ENCODE data around the gene AKT1.

The AKT1 gene

GRCh38 chr14:104777808-104778249, 17.7 kb downstream of the AKT1 start:
- no peak overlapping the region for H3K4me3 ChIP-seq (ENCODE audit: low read length)
- no peak for DNase-seq (ENCODE audit: low read depth)

GRCh38 chr14:104776961-104777807, 18.4 kb downstream of the AKT1 start:
- peak; percentile 12 for TF ChIP-seq CTCF (conservative IDR thresholded peaks at IDR 0.05; ENCODE audit: low read depth, low read length)
- DNase-seq (ENCODE audit: low read depth) = no peak
- H3K4me3 ChIP-seq (ENCODE audit: low read length) = no peak overlapping the region

More at GRCh38 chr14:104777808-104778249, 17.7 kb downstream of the AKT1 start:
- TF ChIP-seq CTCF (conservative IDR thresholded peaks at IDR 0.05; ENCODE audit: low read depth, low read length) = no peak

GRCh38 chr14:104776481-104776880, 19.1 kb downstream of the AKT1 start:
- no peak for TF ChIP-seq CTCF (conservative IDR thresholded peaks at IDR 0.05; ENCODE audit: low read depth, low read length)
- no peak overlapping the region for H3K4me3 ChIP-seq (ENCODE audit: low read length)
- no peak for DNase-seq (ENCODE audit: low read depth)

- TF ChIP-seq CTCF (conservative IDR thresholded peaks at IDR 0.05; ENCODE audit: low read depth, low read length) = no peak
- no peak overlapping the region for H3K4me3 ChIP-seq (ENCODE audit: low read length)
- DNase-seq (ENCODE audit: low read depth) = no peak
Observed at GRCh38 chr14:104775073-104775489, 20.5 kb downstream of the AKT1 start.

GRCh38 chr14:104774453-104775072, 21.0 kb downstream of the AKT1 start:
- TF ChIP-seq CTCF (conservative IDR thresholded peaks at IDR 0.05; ENCODE audit: low read depth, low read length) = no peak
- no peak for DNase-seq (ENCODE audit: low read depth)
- no peak overlapping the region for H3K4me3 ChIP-seq (ENCODE audit: low read length)

GRCh38 chr14:104773505-104774452, 21.8 kb downstream of the AKT1 start:
- no peak for DNase-seq (ENCODE audit: low read depth)

More at GRCh38 chr14:104773505-104774452, 21.8 kb downstream of the AKT1 start:
- TF ChIP-seq CTCF (conservative IDR thresholded peaks at IDR 0.05; ENCODE audit: low read depth, low read length) = no peak
- H3K4me3 ChIP-seq (ENCODE audit: low read length) = no peak overlapping the region
